Measurements from ENCODE around the gene OR5H1. TPM values are rescaled to one million over a fixed set of nuclear protein-coding genes. Genes with fewer than 3 reads are reported as not detected.

OR5H1 gene
- polyA plus RNA-seq (2011; rRNA removed) (not detected in 2 replicates), polyA plus RNA-seq (2017; fragmentation: RNase III; extraction: RNeasy Plus Mini Kit Qiagen cat#74134 plus additional on column Dnase treatment) (not detected in 3 replicates), polyA minus RNA-seq (2011; rRNA and poly(A)+ RNA removed) (not detected in 2 replicates)
- polyA plus RNA-seq (2012; cell fraction: cytosol; rRNA removed), result not detected in 2 replicates
- not detected in 2 replicates for polyA plus RNA-seq (2012; cell fraction: nucleus; rRNA removed)

GRCh38 chr3:98130421-98130820 lies at the start of gene OR5H1:
OR5H1 (plus strand) TSS chr3:98130721; CDS start chr3:98132698, 1,977 bp downstream.
- POLR2A ChIA-PET, result no interaction called here
- Histone ChIP-seq H3K4me2 (no peak within 1 kb of the TSS), H3K9me3 (no peaks in the 10 kb centered on the region), H3K4me3 (no peak within 1 kb of the TSS), H3K27ac (no peak within 1 kb of the TSS), H3K4me1 (no peaks in the 10 kb centered on the region)
- TF ChIP-seq, protein P1, sequence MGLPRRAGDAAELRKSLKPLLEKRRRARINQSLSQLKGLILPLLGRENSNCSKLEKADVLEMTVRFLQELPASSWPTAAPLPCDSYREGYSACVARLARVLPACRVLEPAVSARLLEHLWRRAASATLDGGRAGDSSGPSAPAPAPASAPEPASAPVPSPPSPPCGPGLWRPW (IDR thresholded peaks at IDR 0.05), result no peak
- TF ChIP-seq NR3C1 (IDR thresholded peaks at IDR 0.05) (no peak), CBX2 (IDR thresholded peaks at IDR 0.05; ENCODE audit: borderline replicate concordance, low read depth) (no peak), CTCF (IDR thresholded peaks at IDR 0.05) (no peak), RFX5 (IDR thresholded peaks at IDR 0.05) (no peak), JUNB (IDR thresholded peaks at IDR 0.05) (no peak), MYC (IDR thresholded peaks at IDR 0.05; ENCODE audit: borderline replicate concordance, low read length) (no peak), RNF2 (IDR thresholded peaks at IDR 0.05; ENCODE audit: borderline replicate concordance, low read depth) (no peak), KDM1A (IDR thresholded peaks at IDR 0.05; ENCODE audit: low read depth) (no peak), RAD21 (conservative IDR thresholded peaks at IDR 0.05 in 1 of 2, IDR thresholded peaks at IDR 0.05 in 1 of 2) (no peak), TFCP2L1 (CRISPR knock-in tag; IDR thresholded peaks at IDR 0.05) (no peak), BHLHE40 (IDR thresholded peaks at IDR 0.05; ENCODE audit: low read depth, low read length) (no peak), HOXA7 (CRISPR knock-in tag; IDR thresholded peaks at IDR 0.05) (no peak), ZNF302 (CRISPR knock-in tag; IDR thresholded peaks at IDR 0.05) (no peak)
- TF ChIP-seq, protein P2, sequence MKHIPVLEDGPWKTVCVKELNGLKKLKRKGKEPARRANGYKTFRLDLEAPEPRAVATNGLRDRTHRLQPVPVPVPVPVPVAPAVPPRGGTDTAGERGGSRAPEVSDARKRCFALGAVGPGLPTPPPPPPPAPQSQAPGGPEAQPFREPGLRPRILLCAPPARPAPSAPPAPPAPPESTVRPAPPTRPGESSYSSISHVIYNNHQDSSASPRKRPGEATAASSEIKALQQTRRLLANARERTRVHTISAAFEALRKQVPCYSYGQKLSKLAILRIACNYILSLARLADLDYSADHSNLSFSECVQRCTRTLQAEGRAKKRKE (CRISPR knock-in tag; IDR thresholded peaks at IDR 0.05; ENCODE audit: low read depth), result no peak
- DNase-seq (ENCODE audit: low read depth in 1 of 2, low spot score in 1 of 2), result no peak
- ATAC-seq, result no peak
- CTCF ChIA-PET, result no interaction called here
- FAIRE-seq, result no peak
- WGBS (ENCODE audit: missing lambda C conversion rate), result 0% methylated on average over 1 of the region's 1 CpG

DNA sequence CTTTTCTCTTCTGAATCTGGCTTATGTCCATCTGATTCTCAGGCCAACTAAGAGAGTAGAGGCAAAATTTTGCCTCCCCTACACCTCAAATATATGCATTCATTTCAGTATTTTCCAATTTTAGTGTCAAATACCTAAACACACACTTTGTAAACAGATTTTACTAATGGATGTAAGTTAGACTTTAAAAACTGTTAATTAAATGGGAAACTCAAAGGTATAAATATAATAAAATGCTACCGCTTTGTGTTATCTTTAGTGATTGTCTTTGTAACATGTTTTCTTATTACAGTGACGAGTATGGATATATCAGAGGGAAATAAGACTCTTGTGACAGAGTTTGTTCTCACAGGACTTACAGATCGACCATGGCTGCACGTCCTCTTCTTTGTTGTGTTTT lies 43.6 kb upstream of the OR5H1 start, which contains the start of gene OR5AC2:
TSS of gene OR5AC2 (plus strand) at position 301 of the 400 bp plus-strand sequence. CDS start at position 301, 0 bp downstream.
- ATAC-seq (no peak), FAIRE-seq (no peak), DNase-seq (ENCODE audit: low read depth in 1 of 2, low spot score in 1 of 2) (no peak)
- POLR2A ChIA-PET, result no interaction called here
- Histone ChIP-seq H3K27ac (no peak within 1 kb of the TSS), H3K4me1 (no peaks in the 10 kb centered on the region), H3K9me3 (no peaks in the 10 kb centered on the region), H3K4me2 (no peak within 1 kb of the TSS), H3K4me3 (no peak within 1 kb of the TSS)
- 25% methylated on average over 4 of the region's 4 CpGs for WGBS (ENCODE audit: missing lambda C conversion rate)
- CTCF ChIA-PET, result no interaction called here
- TF ChIP-seq CBX2 (IDR thresholded peaks at IDR 0.05; ENCODE audit: borderline replicate concordance, low read depth), result no peak
- TF ChIP-seq POLR2AphosphoS2 (conservative IDR thresholded peaks at IDR 0.05; ENCODE audit: low read length), result no peak
- TF ChIP-seq KDM1A (IDR thresholded peaks at IDR 0.05; ENCODE audit: low read depth), result no peak
- no peak for TF ChIP-seq RARB (CRISPR knock-in tag; IDR thresholded peaks at IDR 0.05)
- no peak for TF ChIP-seq CHD4 (IDR thresholded peaks at IDR 0.05; ENCODE audit: borderline replicate concordance)
- TF ChIP-seq ZC3H11A (IDR thresholded peaks at IDR 0.05), result no peak
- TF ChIP-seq HMGXB4 (CRISPR knock-in tag; IDR thresholded peaks at IDR 0.05; ENCODE audit: borderline replicate concordance), result no peak

All from A549 (cell line).